Measurements from ENCODE around the gene ATP8A2. TPM values are rescaled to one million over a fixed set of nuclear protein-coding genes. Genes with fewer than 3 reads are reported as not detected.
"Not testable (repeated sequence)": the region's sequence is repeated elsewhere in the genome, so short reads cannot be mapped to it uniquely, and the experiment has no call there.

ATP8A2 gene
- polyA plus RNA-seq, 3 donors from 2014 or later = 0.20 to 0.38 TPM; not detected in 1

- H3K27ac Mint-ChIP-seq; H3K36me3 Mint-ChIP-seq; DNase-seq; H3K9me3 Mint-ChIP-seq; H3K4me3 Mint-ChIP-seq; H3K4me1 Mint-ChIP-seq; H3K27me3 Mint-ChIP-seq (ENCODE audit: low read depth in 3 of 3): not testable (repeated sequence)
Measured at GRCh38 chr13:26069642-26070041, 697.9 kb downstream of the ATP8A2 start.

DNA sequence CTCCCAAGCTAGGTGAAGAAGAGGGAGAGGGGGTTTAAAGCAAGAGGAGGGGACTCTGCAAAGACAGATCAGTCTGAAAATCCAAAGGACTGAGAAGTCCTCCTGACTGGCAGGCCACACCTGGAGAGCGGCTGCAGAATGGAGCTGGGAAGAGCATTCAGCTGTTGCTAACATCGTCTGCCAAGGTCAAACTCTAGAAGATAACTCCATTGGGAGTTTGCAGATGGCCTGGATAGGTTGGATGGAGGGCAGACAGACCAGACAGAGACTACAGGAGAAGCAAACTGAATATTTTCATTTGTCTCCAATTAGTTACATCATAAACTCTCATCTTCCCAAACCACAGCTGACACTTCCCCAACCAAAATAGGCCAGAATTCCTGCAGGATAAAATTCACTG is 699.9 kb downstream of the ATP8A2 start:
- Mint-ChIP-seq H3K4me1 (no peaks in the 10 kb centered on the region), H3K27ac (peak overlapping the region in 1 of 6 donors; percentile 51), H3K27me3 (ENCODE audit: low read depth in 3 of 3) (peaks cover 2 to 10% (median 3%) of the 10 kb centered on the region in 3 donors), H3K9me3 (no peaks in the 10 kb centered on the region), H3K4me3 (no peak overlapping the region), H3K36me3 (no peaks in the 10 kb centered on the region)
- DNase-seq = no peak

- not testable (repeated sequence) for H3K4me3 Mint-ChIP-seq; H3K27me3 Mint-ChIP-seq (ENCODE audit: low read depth in 3 of 3); H3K9me3 Mint-ChIP-seq; H3K27ac Mint-ChIP-seq; H3K36me3 Mint-ChIP-seq; H3K4me1 Mint-ChIP-seq
- peak in 1 of 3 donors; percentile 8 for DNase-seq
Measured at GRCh38 chr13:26072335-26072734, 700.6 kb downstream of the ATP8A2 start.

- no peak for DNase-seq
- peaks cover 2 to 10% (median 3%) of the 10 kb centered on the region in 3 donors for H3K27me3 Mint-ChIP-seq (ENCODE audit: low read depth in 3 of 3)
- H3K9me3 Mint-ChIP-seq = no peaks in the 10 kb centered on the region
- H3K36me3 Mint-ChIP-seq = no peaks in the 10 kb centered on the region
- H3K4me3 Mint-ChIP-seq = no peak overlapping the region
- no peak overlapping the region for H3K27ac Mint-ChIP-seq
- no peaks in the 10 kb centered on the region for H3K4me1 Mint-ChIP-seq
Measured at GRCh38 chr13:26074706-26075105, 702.9 kb downstream of the ATP8A2 start.

Other genes with a start within 250 kb of the ATP8A2 start
- gene AMER2, start 199.7 kb upstream of the ATP8A2 start, polyA plus RNA-seq = not detected
- gene MTMR6, start 84.5 kb upstream of the ATP8A2 start, polyA plus RNA-seq = 10 to 100 TPM; 10.4 to 18.1 (median 16.2) TPM
- 10 to 100 TPM in 2 of 3 donors, 1 to 10 TPM in 1; 3.9 to 18.1 (median 11.5) TPM for gene NUP58, start 70.3 kb upstream of the ATP8A2 start, polyA plus RNA-seq

Measured in immature natural killer cell (primary cell).